ENCODE results near the gene LTBP1.

The LTBP1 gene

GRCh38 chr2:33131111-33131510 is 184.4 kb downstream of the LTBP1 start:
- no peak overlapping the region for H3K4me3 ChIP-seq (ENCODE audit: low read length)
- no peak overlapping the region for H3K4me2 ChIP-seq (ENCODE audit: low read length)
- H3K9me3 ChIP-seq (ENCODE audit: control insufficient read depth, insufficient read depth, low read length): no peaks in the 10 kb centered on the region
- peaks cover 29% of the 10 kb centered on the region for H3K4me1 ChIP-seq (ENCODE audit: control insufficient read depth, low read length)
- H3F3A ChIP-seq (ENCODE audit: control insufficient read depth, insufficient read depth): peaks cover 3% of the 10 kb centered on the region; the same call in 1 of the 2 replicates
- no peaks in the 10 kb centered on the region for H3K9me2 ChIP-seq (replicated peaks; ENCODE audit: control insufficient read depth, low read length)
- peaks cover 13% of the 10 kb centered on the region; the same call in 1 of the 2 replicates for H3K79me2 ChIP-seq (ENCODE audit: control insufficient read depth, low read length)
- H3K27ac ChIP-seq (ENCODE audit: low read depth, low read length): no peak overlapping the region
- H3K27me3 ChIP-seq (ENCODE audit: control insufficient read depth, low read length): no peaks in the 10 kb centered on the region
- no peak for TF ChIP-seq EZH2phosphoT487 (IDR thresholded peaks at IDR 0.05; ENCODE audit: borderline replicate concordance, low read length)
- no peak for TF ChIP-seq CTCF (IDR thresholded peaks at IDR 0.05; ENCODE audit: low read depth, low read length, poor library complexity, severe bottlenecking)
- H3K36me3 ChIP-seq (ENCODE audit: control insufficient read depth, low read length): peaks cover 64% of the 10 kb centered on the region
- H4K20me1 ChIP-seq (ENCODE audit: control insufficient read depth, insufficient read depth, low read depth, low read length): no peaks in the 10 kb centered on the region

GRCh38 chr2:33131749-33132148 is 185.0 kb downstream of the LTBP1 start:
- Histone ChIP-seq H4K20me1 (ENCODE audit: control insufficient read depth, insufficient read depth, low read depth, low read length) (no peaks in the 10 kb centered on the region), H3K79me2 (ENCODE audit: control insufficient read depth, low read length) (peaks cover 7% of the 10 kb centered on the region; the same call in 1 of the 2 replicates), H3K36me3 (ENCODE audit: control insufficient read depth, low read length) (peaks cover 70% of the 10 kb centered on the region), H3K27me3 (ENCODE audit: control insufficient read depth, low read length) (no peaks in the 10 kb centered on the region), H3K4me3 (ENCODE audit: low read length) (no peak overlapping the region), H3F3A (ENCODE audit: control insufficient read depth, insufficient read depth) (peaks cover 3% of the 10 kb centered on the region; the same call in 1 of the 2 replicates), H3K9me3 (ENCODE audit: control insufficient read depth, insufficient read depth, low read length) (no peaks in the 10 kb centered on the region), H3K27ac (ENCODE audit: low read depth, low read length) (no peak overlapping the region), H3K4me2 (ENCODE audit: low read length) (no peak overlapping the region), H3K4me1 (ENCODE audit: control insufficient read depth, low read length) (peaks cover 22% of the 10 kb centered on the region), H3K9me2 (replicated peaks; ENCODE audit: control insufficient read depth, low read length) (no peaks in the 10 kb centered on the region)
- TF ChIP-seq CTCF (IDR thresholded peaks at IDR 0.05; ENCODE audit: low read depth, low read length, poor library complexity, severe bottlenecking) (no peak), EZH2phosphoT487 (IDR thresholded peaks at IDR 0.05; ENCODE audit: borderline replicate concordance, low read length) (no peak)

- Histone ChIP-seq H3K79me2 (ENCODE audit: control insufficient read depth, low read length) (peaks cover 15% of the 10 kb centered on the region), H3K36me3 (ENCODE audit: control insufficient read depth, low read length) (peaks cover 64% of the 10 kb centered on the region), H3K27me3 (ENCODE audit: control insufficient read depth, low read length) (no peaks in the 10 kb centered on the region), H3K4me2 (ENCODE audit: low read length) (no peak overlapping the region), H3K9me2 (replicated peaks; ENCODE audit: control insufficient read depth, low read length) (no peaks in the 10 kb centered on the region), H3F3A (ENCODE audit: control insufficient read depth, insufficient read depth) (no peaks in the 10 kb centered on the region), H4K20me1 (ENCODE audit: control insufficient read depth, insufficient read depth, low read depth, low read length) (no peaks in the 10 kb centered on the region), H3K4me1 (ENCODE audit: control insufficient read depth, low read length) (peaks cover 10% of the 10 kb centered on the region), H3K4me3 (ENCODE audit: low read length) (no peak overlapping the region), H3K27ac (ENCODE audit: low read depth, low read length) (no peak overlapping the region), H3K9me3 (ENCODE audit: control insufficient read depth, insufficient read depth, low read length) (no peaks in the 10 kb centered on the region)
- no peak for TF ChIP-seq EZH2phosphoT487 (IDR thresholded peaks at IDR 0.05; ENCODE audit: borderline replicate concordance, low read length)
- TF ChIP-seq CTCF (IDR thresholded peaks at IDR 0.05; ENCODE audit: low read depth, low read length, poor library complexity, severe bottlenecking): no peak
Observed at GRCh38 chr2:33133454-33133952, 186.8 kb downstream of the LTBP1 start.

All from DOHH2 (cell line).